Activated T-cell treated with anti-CD3 and anti-CD28 coated beads, Interleukin-2, amount 50 U/mL, for 1 hour (primary cell): Measurements from ENCODE around the gene SEMA3D.
"Not testable (repeated sequence)": the region's sequence is repeated elsewhere in the genome, so short reads cannot be mapped to it uniquely, and the experiment has no call there.

Experiments
- DNase-seq: peaks from one replicate; pipeline ENCODE4 v3.0.0-alpha.2; 2020

The SEMA3D gene

GRCh38 chr7:85022064-85022697 is 164.7 kb downstream of the SEMA3D start:
- DNase-seq: no peak

- DNase-seq: no peak
These were observed 165.7 kb downstream of the SEMA3D start for GRCh38 chr7:85021101-85021704.

- no peak for DNase-seq
These were observed 167.1 kb downstream of the SEMA3D start for GRCh38 chr7:85019778-85020177.

GRCh38 chr7:85019176-85019575 is 167.7 kb downstream of the SEMA3D start:
- DNase-seq: no peak

GRCh38 chr7:85018498-85018897 is 168.4 kb downstream of the SEMA3D start:
- no peak for DNase-seq

GRCh38 chr7:85016286-85016685 is 170.6 kb downstream of the SEMA3D start:
- no peak for DNase-seq

- DNase-seq: no peak
These were observed 171.8 kb downstream of the SEMA3D start for GRCh38 chr7:85014936-85015660.

- DNase-seq: no peak
These were observed 175.7 kb downstream of the SEMA3D start for GRCh38 chr7:85011127-85011526.

- DNase-seq: no peak
These were observed 176.6 kb downstream of the SEMA3D start for GRCh38 chr7:85010306-85010705.

- DNase-seq: no peak
These were observed 180.1 kb downstream of the SEMA3D start for GRCh38 chr7:85006754-85007153.

- DNase-seq: no peak
These were observed 182.5 kb downstream of the SEMA3D start for GRCh38 chr7:85004402-85004801.

GRCh38 chr7:85001495-85002345 is 185.1 kb downstream of the SEMA3D start:
- no peak for DNase-seq

GRCh38 chr7:85000735-85001350 is 186.0 kb downstream of the SEMA3D start:
- no peak for DNase-seq

- no peak for DNase-seq
These were observed 187.4 kb downstream of the SEMA3D start for GRCh38 chr7:84999450-84999849.

- DNase-seq: no peak
These were observed 188.2 kb downstream of the SEMA3D start for GRCh38 chr7:84998665-84999064.

- DNase-seq: no peak
These were observed 189.2 kb downstream of the SEMA3D start for GRCh38 chr7:84997626-84998025.

GRCh38 chr7:84992954-84993353 is 193.9 kb downstream of the SEMA3D start:
- DNase-seq: not testable (repeated sequence)

- no peak for DNase-seq
These were observed 201.6 kb downstream of the SEMA3D start for GRCh38 chr7:84985073-84985784.

GRCh38 chr7:84982199-84982598 is 204.7 kb downstream of the SEMA3D start:
- DNase-seq: no peak

- no peak for DNase-seq
These were observed 205.5 kb downstream of the SEMA3D start for GRCh38 chr7:84981055-84981976.

- no peak for DNase-seq
These were observed 211.2 kb downstream of the SEMA3D start for GRCh38 chr7:84975586-84976185.
